GM21723 (cell line): ENCODE results near the gene FCHSD2.

Experiments used
- ATAC-seq: cut with Tn5 transposase; IDR thresholded peaks from one replicate; pipeline ENCODE4 v1.9.1; 2021; ENCODE audit warnings: mild to moderate bottlenecking, moderate library complexity; ENCODE audit not compliant: unreplicated experiment

The FCHSD2 gene

DNA sequence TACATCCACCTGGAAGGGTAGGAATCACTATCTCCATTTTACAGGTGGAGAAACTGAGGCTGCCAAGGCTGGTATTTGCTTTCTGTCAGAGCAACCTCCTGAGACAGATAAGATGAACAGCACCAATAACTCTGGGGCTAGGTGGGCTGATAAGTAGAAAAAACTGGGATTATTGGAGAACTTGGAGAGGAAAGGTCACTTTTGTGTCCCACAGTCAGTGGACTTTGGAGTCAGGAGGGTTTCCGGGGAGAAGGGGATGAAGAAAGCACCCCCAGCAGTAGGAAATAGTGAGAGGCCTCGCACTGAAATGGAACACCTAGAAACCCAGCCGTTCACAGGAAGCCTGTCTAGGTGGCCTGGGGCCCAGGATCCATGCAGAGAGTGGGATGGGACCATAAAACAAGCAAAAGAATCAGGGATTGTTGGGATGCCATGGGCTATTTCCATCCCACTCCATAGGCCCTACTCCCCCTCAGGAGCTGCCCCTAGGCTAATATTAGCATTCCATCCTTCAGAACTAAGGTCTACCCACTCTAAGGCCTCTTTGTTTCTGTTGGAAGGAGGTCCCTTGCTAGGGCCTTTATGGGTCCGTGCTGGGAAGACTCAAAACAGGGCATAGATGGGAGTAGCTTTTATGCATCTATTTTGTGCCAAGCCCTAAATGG, 31.0 kb upstream of the FCHSD2 start:
- no peak for ATAC-seq

DNA sequence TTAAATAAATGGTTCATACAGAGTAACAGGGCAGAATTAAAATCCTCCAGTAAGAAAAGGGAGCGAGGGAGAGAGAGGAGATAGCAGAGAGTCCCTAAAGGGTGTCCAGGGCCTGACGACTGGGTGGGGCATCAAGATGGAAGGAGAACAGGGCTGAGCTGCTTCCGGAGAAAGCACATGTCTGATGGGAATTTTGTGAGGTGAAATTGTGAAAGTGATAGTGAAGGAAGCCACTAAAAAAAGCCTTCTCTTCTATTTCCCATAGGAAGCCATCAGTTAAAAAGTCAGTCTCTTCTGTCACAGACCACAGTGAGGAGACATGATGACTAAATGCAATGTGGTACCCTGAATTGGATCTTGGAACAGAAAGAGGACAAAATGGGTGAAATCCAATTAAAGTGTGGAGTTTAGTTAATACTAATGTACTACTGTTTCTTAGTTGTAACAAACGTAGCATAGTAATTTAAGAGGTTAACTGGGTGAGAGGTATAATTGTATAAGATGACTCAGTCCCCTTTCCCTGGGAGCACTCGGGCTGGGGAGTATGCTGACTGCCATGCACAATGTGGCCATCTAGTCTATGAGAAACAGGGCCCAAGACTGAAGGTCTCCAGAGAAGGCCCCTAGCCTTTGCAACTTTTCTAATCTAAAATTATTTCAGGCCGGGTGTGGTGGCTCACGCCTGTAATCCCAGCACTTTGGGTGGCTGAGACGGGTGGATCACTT, 29.5 kb upstream of the FCHSD2 start:
- ATAC-seq = no peak

DNA sequence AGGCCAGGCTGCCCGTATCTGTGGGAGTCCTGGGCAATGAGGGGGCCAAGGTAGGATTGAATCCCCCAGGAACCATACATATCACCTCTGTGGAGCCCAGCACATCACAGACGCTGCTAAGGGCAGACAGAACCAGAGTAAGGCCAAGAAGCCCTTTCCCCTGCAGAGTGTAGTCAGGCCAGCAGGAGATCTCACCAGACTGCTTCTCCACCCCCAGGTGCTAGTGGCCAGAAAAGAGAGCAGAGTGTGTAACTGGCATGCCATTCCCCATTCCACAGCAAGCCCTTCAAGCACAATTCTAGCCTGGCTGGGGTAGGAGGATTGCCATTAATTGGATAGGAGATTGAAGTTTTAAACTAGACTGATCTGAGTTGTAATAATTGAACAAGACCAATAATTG, 28.0 kb upstream of the FCHSD2 start:
- no peak for ATAC-seq

DNA sequence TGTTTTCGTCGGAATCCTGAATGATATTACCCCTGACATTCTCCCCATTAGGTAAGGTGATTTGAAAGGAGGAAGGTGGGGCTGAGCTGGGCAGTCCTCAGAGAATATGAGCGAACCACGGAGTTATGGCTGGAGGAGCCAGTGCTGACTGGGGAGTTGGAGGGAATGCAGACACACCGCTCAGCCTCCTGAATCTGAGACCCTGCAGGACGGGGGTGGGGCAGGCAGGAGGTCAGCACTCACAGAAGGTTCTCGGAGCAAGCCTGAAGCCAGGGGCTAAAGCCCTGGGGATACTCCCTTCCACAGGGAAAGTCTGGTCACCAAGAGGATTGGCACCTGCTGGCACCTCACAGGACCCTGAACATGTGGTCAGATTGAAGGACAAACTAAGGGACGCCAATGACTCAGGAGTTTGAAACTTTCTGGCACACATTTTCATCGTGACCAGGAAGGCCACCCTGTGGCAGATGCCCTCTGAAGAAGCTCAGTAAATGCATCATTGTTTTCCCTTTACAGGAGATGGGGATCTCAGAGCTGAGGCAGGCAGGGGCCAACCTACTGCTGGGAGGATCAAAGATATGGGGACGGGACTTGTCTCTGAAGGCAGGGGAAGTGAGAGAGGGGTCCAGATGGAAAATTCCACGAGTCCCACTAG, 26.9 kb upstream of the FCHSD2 start:
- no peak for ATAC-seq

GRCh38 chr11:73167363-73167954, 25.3 kb upstream of the FCHSD2 start:
- ATAC-seq = no peak

DNA sequence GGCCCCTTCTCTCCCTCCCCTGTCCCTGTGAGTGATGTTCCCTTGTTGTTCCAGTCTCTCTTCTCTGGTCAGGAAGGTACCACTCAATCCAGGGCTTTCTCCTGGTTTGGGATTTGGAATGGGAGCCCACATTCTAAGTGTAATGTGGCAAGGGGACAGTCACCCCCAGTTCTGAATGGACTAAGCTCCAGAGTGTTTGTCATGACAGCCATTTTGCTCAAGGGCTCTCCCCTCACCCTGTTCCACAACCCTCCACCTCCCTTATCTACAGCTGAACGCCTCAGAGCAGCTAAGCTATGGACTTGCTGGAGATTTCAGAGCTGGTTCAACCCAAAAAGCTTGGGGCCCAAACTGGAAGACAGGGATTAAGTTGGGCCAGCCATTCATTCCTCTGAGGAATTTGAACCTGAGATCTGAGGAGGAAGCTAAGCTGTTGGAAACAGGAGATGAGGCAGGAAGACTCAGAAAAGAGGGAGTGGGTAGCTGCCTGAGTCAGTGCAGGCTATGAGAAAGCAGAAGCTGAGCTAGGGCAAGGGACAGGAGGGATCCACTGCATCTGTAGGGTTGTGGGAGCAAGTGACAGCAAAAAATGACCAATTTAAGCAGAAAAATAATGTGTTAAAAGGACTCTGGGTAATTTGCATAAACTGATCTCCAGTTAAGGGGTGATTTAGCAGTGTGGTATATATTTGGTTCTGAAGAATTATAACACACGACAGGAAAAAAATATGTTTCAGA, 22.9 kb upstream of the FCHSD2 start:
- ATAC-seq = no peak

DNA sequence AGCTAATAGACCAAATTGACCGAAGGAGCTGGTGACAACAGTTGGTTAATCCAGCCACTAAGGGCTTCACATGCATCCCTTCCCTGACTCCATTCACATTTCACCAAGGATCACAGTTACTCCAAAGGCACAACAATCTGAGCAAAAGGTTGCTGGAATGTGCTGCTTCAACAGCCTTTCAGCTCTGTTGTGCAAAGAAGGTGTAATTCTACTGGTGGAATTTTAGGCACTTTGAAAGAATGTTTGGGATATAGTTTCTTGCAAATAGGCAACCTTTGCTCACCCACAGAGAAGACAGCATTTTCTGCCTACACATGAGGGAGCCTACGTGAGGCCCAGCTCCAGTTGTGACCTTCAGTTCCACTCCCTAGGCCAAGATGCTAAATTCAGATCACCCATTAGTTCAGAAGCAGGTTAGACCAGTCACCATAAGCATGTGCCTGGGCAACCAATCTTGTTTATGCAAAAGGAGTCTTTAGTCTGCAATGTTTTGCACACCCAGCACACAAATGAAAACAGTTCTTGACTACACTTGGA, 21.6 kb upstream of the FCHSD2 start:
- no peak for ATAC-seq

GRCh38 chr11:73162196-73162740, 20.1 kb upstream of the FCHSD2 start:
- ATAC-seq = no peak

DNA sequence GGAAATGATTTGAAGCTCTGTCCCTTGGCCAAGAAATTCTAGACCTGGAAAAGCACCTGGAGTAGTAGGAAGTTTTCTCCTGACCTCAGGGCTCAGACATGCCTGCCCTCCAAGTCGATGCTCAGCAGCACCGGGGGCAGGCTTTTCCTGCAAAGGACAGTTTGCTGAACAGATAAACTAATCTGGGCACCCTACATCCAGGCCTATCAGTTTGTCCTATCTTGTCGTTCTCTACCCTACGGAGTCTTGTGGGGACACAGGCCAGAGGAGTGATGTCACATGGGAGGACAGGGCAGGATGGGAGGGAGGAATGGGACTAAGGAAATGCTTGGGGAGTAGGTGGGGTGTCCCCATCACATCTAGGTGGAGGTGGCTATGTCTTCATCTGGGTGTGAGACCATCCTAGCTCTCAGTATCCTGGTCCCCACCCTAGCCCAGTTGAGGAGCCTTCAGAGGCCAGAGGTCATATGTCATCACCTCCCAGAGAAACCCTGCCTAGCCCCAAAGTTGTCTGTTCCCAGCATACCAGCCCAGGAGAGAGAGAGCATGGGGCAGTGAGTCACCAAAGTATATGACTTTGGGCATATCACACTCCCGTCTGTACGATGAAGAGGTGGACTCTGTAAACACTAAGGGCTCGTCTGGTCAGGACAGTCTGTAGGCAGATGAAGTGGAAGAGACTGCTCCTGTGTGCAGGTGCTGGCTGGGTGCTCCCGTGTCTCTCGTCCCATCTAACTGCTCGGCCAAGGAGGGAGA, 18.1 kb upstream of the FCHSD2 start:
- ATAC-seq = no peak

DNA sequence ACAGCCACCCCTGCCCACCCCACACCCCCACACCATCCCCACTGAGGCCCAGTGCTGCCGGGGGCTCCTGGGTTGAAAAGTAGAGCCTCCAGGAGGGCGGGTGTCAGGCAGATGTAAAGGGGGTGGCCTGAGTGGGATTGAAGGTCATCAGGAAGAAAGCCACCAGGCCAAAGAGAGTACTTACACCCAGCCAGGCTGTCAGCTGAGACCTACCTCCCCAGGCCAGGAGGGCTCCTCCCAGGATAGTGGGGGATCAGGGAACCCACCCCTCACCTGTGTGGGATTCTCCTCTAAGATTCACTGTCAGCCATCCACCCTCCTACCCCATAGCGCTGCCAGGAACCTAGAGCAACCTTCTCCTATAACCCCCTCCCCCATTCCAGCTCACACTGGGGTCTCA, 17.2 kb upstream of the FCHSD2 start:
- no peak for ATAC-seq

DNA sequence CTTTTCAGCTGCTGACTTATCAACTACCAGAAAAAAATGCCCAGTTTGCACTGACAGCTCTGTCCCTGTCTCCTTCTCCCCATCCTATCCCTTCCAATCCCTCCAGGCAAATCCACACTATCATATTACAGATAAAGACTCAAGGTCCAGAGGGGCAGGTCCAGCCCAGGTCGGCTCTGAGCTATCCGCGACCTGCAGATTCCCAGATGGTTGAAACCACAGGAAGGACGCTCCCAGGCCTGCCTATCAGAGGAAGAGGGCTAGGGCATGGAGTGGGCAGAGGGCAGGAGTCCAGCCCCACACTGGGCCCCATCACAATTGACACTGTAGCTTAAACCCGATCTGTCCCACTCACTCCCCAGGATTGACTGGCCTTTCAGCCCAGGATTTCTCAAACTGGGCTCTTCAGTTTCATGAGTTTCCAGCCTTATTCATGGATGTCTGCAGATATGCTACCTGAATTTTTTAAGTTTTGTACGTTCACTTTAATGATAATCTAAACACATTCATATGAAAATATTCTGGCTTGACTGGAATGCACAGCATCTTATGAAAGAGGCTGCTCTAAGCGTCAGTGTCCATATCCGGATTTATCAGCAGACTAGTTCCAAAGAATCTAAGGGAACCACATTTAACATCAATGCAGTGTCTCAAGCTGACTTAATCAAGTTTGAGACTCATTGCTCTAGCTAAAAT, 16.4 kb upstream of the FCHSD2 start:
- ATAC-seq = no peak

DNA sequence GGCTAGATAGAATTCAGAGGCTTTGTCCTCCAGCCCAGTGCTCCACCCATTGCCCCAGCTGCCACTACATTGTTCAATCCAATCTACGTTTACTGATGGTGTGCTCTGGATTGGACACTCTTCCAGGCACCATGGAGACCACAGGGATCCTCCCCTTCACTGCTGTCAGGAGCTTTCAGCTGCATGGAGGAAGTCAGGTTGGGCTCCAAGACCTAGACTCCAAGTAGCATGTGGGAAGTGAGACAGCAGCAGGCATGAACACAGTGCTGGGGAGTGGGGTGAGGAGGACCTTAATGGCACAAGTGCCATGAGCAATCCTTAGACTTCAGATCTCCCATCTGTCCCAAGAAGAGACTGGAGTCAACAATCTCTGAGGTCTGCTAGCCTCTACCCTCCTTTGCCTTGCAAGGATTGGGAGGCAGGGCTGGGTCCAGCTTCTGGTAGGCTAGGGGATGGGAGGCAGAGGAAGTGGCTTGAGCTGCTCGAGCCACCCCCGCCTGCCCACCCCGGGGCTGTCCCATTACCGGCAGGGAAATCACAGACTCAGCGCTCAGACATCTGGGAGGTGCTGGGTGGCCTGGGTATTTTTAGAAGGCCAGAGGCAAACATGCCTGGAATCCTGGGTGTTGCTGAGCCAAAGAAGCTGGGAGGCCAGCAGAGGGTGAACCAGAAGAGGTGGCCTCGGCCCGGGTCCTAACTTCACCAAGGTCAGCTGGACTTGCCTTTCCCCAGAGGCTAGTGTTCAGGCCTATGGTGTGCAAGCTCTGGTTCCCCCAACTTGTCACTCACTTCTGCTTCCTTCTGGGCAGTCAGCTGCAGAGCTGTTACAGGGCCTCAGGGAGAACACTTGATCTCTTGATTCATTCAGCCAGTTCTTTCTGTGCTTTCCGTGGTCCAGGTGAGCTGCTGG, 15.2 kb upstream of the FCHSD2 start:
- ATAC-seq = peak; percentile 28

DNA sequence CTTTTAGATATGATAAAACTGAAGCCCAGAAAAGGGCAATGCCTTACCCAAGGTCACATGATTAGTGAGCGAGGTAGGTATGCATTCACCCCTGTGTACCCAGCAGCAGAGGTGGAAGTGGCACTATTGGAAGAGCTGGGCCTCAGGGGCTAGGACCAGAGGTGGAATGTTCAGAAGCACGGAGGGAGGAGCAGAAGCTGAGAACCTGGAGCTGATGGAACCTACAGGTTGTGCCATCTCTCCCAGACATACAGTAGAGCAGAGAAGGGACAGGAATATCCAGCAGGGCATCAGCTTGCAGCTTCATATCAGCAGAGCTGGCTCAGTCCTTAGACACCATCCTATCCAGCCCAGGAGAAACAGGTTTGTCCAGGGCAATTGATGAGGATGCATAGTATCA, 14.6 kb upstream of the FCHSD2 start:
- ATAC-seq = no peak

- no peak for ATAC-seq
Observed at GRCh38 chr11:73156114-73156513, 14.0 kb upstream of the FCHSD2 start.

- ATAC-seq = no peak
Observed at GRCh38 chr11:73155102-73155501, 13.0 kb upstream of the FCHSD2 start.

DNA sequence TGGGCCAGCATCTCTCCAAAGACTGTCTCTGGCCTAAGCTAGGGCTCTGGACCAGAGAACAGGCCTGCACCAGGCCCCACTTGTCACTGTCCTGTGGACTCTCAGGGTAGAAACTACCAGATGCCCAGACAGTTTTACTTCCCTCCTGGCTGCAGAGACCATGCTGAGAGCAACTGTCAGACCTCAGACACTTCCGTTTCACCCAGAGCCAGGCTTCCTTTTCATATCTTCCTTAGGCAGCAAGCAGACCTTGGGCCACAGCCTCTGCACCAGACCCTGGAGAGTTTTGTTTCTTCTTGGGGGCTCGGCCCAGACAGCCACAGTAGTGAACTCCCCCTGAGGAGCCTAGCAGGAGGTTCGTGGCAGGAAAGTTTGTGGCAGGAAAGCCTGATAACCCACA, 12.1 kb upstream of the FCHSD2 start:
- ATAC-seq = peak; percentile 47

- peak; percentile 65 for ATAC-seq
Observed at GRCh38 chr11:73152861-73153483, 10.9 kb upstream of the FCHSD2 start.
